WTC11 (cell line): ENCODE measurements around the gene CLN6. TPM values are rescaled to one million over a fixed set of nuclear protein-coding genes. Genes with fewer than 3 reads are reported as not detected.

Source experiments
- ATAC-seq: fragments of 200-7000 bp; cut with Tn5 transposase; 2 replicates; pipeline ENCODE4 v1.10.0; 2021; ENCODE audit warnings: mild to moderate bottlenecking, moderate library complexity
- Bru-seq: library from RNA; stranded (reverse); fragments of 400-500 nt; gene quantifications from one replicate; lab custom pipeline; 2021; lab: Mats Ljungman, UMichigan
- CTCF ChIA-PET: fragments of 300-600 bp; sonication (Branson Sonifier 250); formaldehyde crosslinking; loops from one replicate; lab custom pipeline; 2021; ENCODE audit warnings: antibody characterized with exemption; lab: Charles Lee
- POLR2A ChIA-PET: fragments of 350-600 bp; sonication (Branson Sonifier 250); formaldehyde crosslinking; loops from one replicate; lab custom pipeline; 2021; ENCODE audit warnings: antibody characterized with exemption; lab: Charles Lee
- DNase-seq: peaks from one replicate; pipeline ENCODE4 v3.0.0; 2021; ENCODE audit warnings: low spot score
- H3K27ac Mint-ChIP-seq: 2 replicates; pipeline ENCODE4 v1.8.0; 2021; ENCODE audit warnings: mixed read lengths
- H3K27me3 Mint-ChIP-seq: 2 replicates; pipeline ENCODE4 v1.8.0; 2021; ENCODE audit warnings: low read depth, mild to moderate bottlenecking, moderate library complexity, mixed read lengths
- H3K36me3 Mint-ChIP-seq: 2 replicates; pipeline ENCODE4 v1.8.0; 2021; ENCODE audit warnings: mixed read lengths
- H3K4me1 Mint-ChIP-seq: 2 replicates; pipeline ENCODE4 v1.8.0; 2022; ENCODE audit warnings: mixed read lengths
- H3K4me3 Mint-ChIP-seq: 2 replicates; pipeline ENCODE4 v1.8.0; 2021; ENCODE audit warnings: mild to moderate bottlenecking, moderate library complexity, mixed read lengths
- H3K9me3 Mint-ChIP-seq: 2 replicates; pipeline ENCODE4 v1.8.0; 2021; ENCODE audit warnings: mixed read lengths
- ATF3 ChIP-seq: sonication (generic); formaldehyde crosslinking; conservative IDR thresholded peaks from 2 replicates; pipeline ENCODE4 v1.8.1; 2022; ENCODE audit warnings: mild to moderate bottlenecking, missing genetic modification reagents
- CBFB ChIP-seq: sonication (generic); formaldehyde crosslinking; IDR thresholded peaks from 2 replicates; pipeline ENCODE4 v1.8.1; 2022; ENCODE audit warnings: mild to moderate bottlenecking, low read depth, missing genetic modification reagents
- CTCF ChIP-seq: fragments of 200-600 bp; IDR thresholded peaks from 2 replicates; pipeline ENCODE4 v1.8.0; 2022; ENCODE audit warnings: antibody characterized with exemption
- E2F4 ChIP-seq: sonication (generic); formaldehyde crosslinking; IDR thresholded peaks from 2 replicates; pipeline ENCODE4 v1.8.1; 2022; ENCODE audit warnings: low read depth, mild to moderate bottlenecking, moderate library complexity, missing genetic modification reagents, borderline replicate concordance
- FOXJ3 ChIP-seq: sonication (generic); formaldehyde crosslinking; IDR thresholded peaks from 2 replicates; pipeline ENCODE4 v1.9.0; 2021; ENCODE audit warnings: missing genetic modification reagents, mild to moderate bottlenecking, borderline replicate concordance
- HMGXB4 ChIP-seq: sonication (generic); formaldehyde crosslinking; IDR thresholded peaks from 2 replicates; pipeline ENCODE4 v1.8.1; 2023; ENCODE audit warnings: mild to moderate bottlenecking, moderate library complexity, missing genetic modification reagents
- IRF1 ChIP-seq: sonication (generic); formaldehyde crosslinking; IDR thresholded peaks from 2 replicates; pipeline ENCODE4 v1.8.0; 2023; ENCODE audit warnings: missing genetic modification reagents
- NFATC4 ChIP-seq: fragments of 250-450 bp; sonication (Bioruptor Pico); IDR thresholded peaks from 2 replicates; pipeline ENCODE4 v1.9.0; 2021; ENCODE audit warnings: mild to moderate bottlenecking
- NFYB ChIP-seq: sonication (generic); formaldehyde crosslinking; conservative IDR thresholded peaks from 2 replicates; pipeline ENCODE4 v1.8.0; 2022; ENCODE audit warnings: low read depth, missing genetic modification reagents
- RORB ChIP-seq: fragments of 250-450 bp; sonication (Bioruptor Pico); IDR thresholded peaks from 2 replicates; pipeline ENCODE4 v1.9.0; 2021; ENCODE audit warnings: mild to moderate bottlenecking
- TCF7 ChIP-seq: sonication (generic); formaldehyde crosslinking; IDR thresholded peaks from 2 replicates; pipeline ENCODE4 v1.8.0; 2022; ENCODE audit warnings: mild to moderate bottlenecking, low read depth, missing genetic modification reagents, moderate library complexity
- TEAD1 ChIP-seq: sonication (generic); formaldehyde crosslinking; IDR thresholded peaks from 2 replicates; pipeline ENCODE4 v1.8.0; 2022; ENCODE audit warnings: mild to moderate bottlenecking, missing genetic modification reagents
- USF1 ChIP-seq: sonication (generic); formaldehyde crosslinking; IDR thresholded peaks from 2 replicates; pipeline ENCODE4 v1.8.0; 2022; ENCODE audit warnings: mild to moderate bottlenecking, missing genetic modification reagents
- ZBTB43 ChIP-seq: sonication (generic); formaldehyde crosslinking; IDR thresholded peaks from 2 replicates; pipeline ENCODE4 v1.8.1; 2023; ENCODE audit warnings: mild to moderate bottlenecking, missing genetic modification reagents
- ZMAT4 ChIP-seq: fragments of 250-450 bp; sonication (Bioruptor Pico); IDR thresholded peaks from 2 replicates; pipeline ENCODE4 v1.9.0; 2021; ENCODE audit warnings: mild to moderate bottlenecking
- ZNF121 ChIP-seq: sonication (generic); formaldehyde crosslinking; IDR thresholded peaks from 2 replicates; pipeline ENCODE4 v1.8.0; 2023; ENCODE audit warnings: missing genetic modification reagents
- ZNF138 ChIP-seq: sonication (generic); formaldehyde crosslinking; conservative IDR thresholded peaks from 2 replicates; pipeline ENCODE4 v1.8.1; 2022; ENCODE audit warnings: mild to moderate bottlenecking, moderate library complexity, missing genetic modification reagents
- ZNF396 ChIP-seq: fragments of 250-450 bp; sonication (Bioruptor Pico); IDR thresholded peaks from 2 replicates; pipeline ENCODE4 v1.8.0; 2021; ENCODE audit warnings: mild to moderate bottlenecking, moderate library complexity, borderline replicate concordance
- ZNF425 ChIP-seq: fragments of 250-450 bp; sonication (Bioruptor Pico); conservative IDR thresholded peaks from 2 replicates; pipeline ENCODE4 v1.9.0; 2021; ENCODE audit warnings: mild to moderate bottlenecking
- ZNF512 ChIP-seq: sonication (generic); formaldehyde crosslinking; IDR thresholded peaks from 2 replicates; pipeline ENCODE4 v1.8.1; 2022; ENCODE audit warnings: missing genetic modification reagents, borderline replicate concordance
- long read RNA-seq, 3 experiments: library from RNA in 1 of 3; library from capped mRNA in 1 of 3; library from polyadenylated mRNA in 1 of 3; unstranded in 2 of 3; stranded (forward) in 1 of 3; transcript quantifications; one replicate each; pipeline ENCODE4 v2.0.0, GENCODE V29; 2021
- total RNA-seq: library from RNA; stranded (reverse); gene quantifications from 3 replicates; pipeline ENCODE4 v1.2.3, GENCODE V29; 2021

The CLN6 gene
- 50.2 to 52.2 TPM (median 50.8 TPM) in 3 replicates for total RNA-seq
- Bru-seq, nascent RNA, result percentile 43 among the genes with signal in this experiment
- long read RNA-seq, experiment 1, transcript CLN6-201 (7 exons, 2,243 nt), result major isoform, 15 of 28 reads
- long read RNA-seq, experiment 1, partial matches to known transcripts, result 0 of 28 reads
- long read RNA-seq, experiment 1, other reads (novel, unspliced or antisense), result 6 of 28 reads
- long read RNA-seq, experiment 2, transcript CLN6-201 (7 exons, 2,243 nt), result major isoform, 24 of 59 reads
- long read RNA-seq, experiment 2, partial matches to known transcripts, result 1 of 59 reads
- long read RNA-seq, experiment 2, other reads (novel, unspliced or antisense), result 28 of 59 reads
- long read RNA-seq, experiment 3, partial matches to known transcripts, result 0 of 28 reads
- long read RNA-seq, experiment 3, other reads (novel, unspliced or antisense), result 27 of 28 reads

GRCh38 chr15:68229386-68230156 is at the start of gene CLN6:
CLN6 (minus strand) TSS chr15:68229728; CDS start chr15:68229584, 144 bp downstream.
- DNase-seq, result peak; percentile 84
- H3K27ac Mint-ChIP-seq, result peak within 1 kb of the TSS; percentile 85
- ATAC-seq, result peak; percentile 90
- peaks cover 6% of the 10 kb centered on the region; the same call in 1 of the 2 replicates for H3K36me3 Mint-ChIP-seq
- H3K27me3 Mint-ChIP-seq, result peaks cover 14% of the 10 kb centered on the region
- peaks cover 31% of the 10 kb centered on the region for H3K4me1 Mint-ChIP-seq
- H3K9me3 Mint-ChIP-seq, result peaks cover 4% of the 10 kb centered on the region; the same call in 1 of the 2 replicates
- ChIA-PET CTCF (interaction anchor here (0.8 to 6.9 kb wide), 8 partner anchors 18 to 77 kb away, joined by 3 to 33 read pairs (median 3); no protein-coding TSS in a partner anchor), POLR2A (interaction anchor here (0.9 to 2.6 kb wide), 5 partner anchors 10 to 77 kb away, joined by 3 to 13 read pairs (median 4); partner anchors contain the start of gene FEM1B)
- peak within 1 kb of the TSS; percentile 93 for H3K4me3 Mint-ChIP-seq
- TF ChIP-seq NFATC4 (no peak), ZNF425 (CRISPR knock-in tag) (no peak), ZNF512 (no peak), ZNF121 (CRISPR knock-in tag) (no peak), ZNF138 (CRISPR knock-in tag) (peak; percentile 82), CBFB (CRISPR knock-in tag) (peak; percentile 64; the same call in 1 of the 2 replicates), NFYB (CRISPR knock-in tag) (0 out of 2 replicates have a peak, but pooled peaks have one; percentile 28), CTCF (no peak), RORB (CRISPR knock-in tag) (no peak), IRF1 (no peak), ZBTB43 (CRISPR knock-in tag) (no peak), USF1 (peak; percentile 92), ZNF396 (CRISPR knock-in tag) (no peak), ATF3 (CRISPR knock-in tag) (no peak), TEAD1 (CRISPR knock-in tag) (peak; percentile 93), HMGXB4 (CRISPR knock-in tag) (peak; percentile 79), TCF7 (CRISPR knock-in tag) (no peak), E2F4 (CRISPR knock-in tag) (peak; percentile 89), FOXJ3 (CRISPR knock-in tag) (no peak), ZMAT4 (CRISPR knock-in tag) (no peak)
